ENCODE data around the gene SHCBP1. TPM values are rescaled to one million over a fixed set of nuclear protein-coding genes. Genes with fewer than 3 reads are reported as not detected.

Gene SHCBP1
- total RNA-seq, 3 donors from 2014 or later (not counting 1 experiment from before 2014, with no cell fraction given), result 2.2 to 3.6 (median 3.5) TPM

- Mint-ChIP-seq H3K4me3 (peak overlapping the region; percentile 95), H3K4me1 (peaks cover 18 to 19% of the 10 kb centered on the region in 2 donors), H3K36me3 (no peaks in the 10 kb centered on the region), H3K27me3 (ENCODE audit: low read depth in 2 of 2) (no peaks in the 10 kb centered on the region), H3K27ac (peak overlapping the region; percentile 77 to 89), H3K9me3 (no peaks in the 10 kb centered on the region)
- no peak for DNase-seq
- no peak overlapping the region for H3K27ac ChIP-seq (ENCODE audit: low read length)
- WGBS (ENCODE audit: insufficient coverage), result 96% methylated on average over 7 of the region's 7 CpGs
- peaks cover 9% of the 10 kb centered on the region for H3K4me1 ChIP-seq (ENCODE audit: control insufficient read depth, insufficient read depth, low read length)
- no peak for ATAC-seq
- intact Hi-C loops (cut with micrococcal nuclease), result loop anchor here (2.0 kb wide), 1 partner anchor 67 kb away; the partner anchor contains the start of genes ORC6 and VPS35
- H3K4me3 ChIP-seq (ENCODE audit: low read length), result no peak overlapping the region
- no peak for TF ChIP-seq CTCF (IDR thresholded peaks at IDR 0.05)
- H3K9me3 ChIP-seq (ENCODE audit: control insufficient read depth, insufficient read depth, low read length), result no peaks in the 10 kb centered on the region
- H3K36me3 ChIP-seq (ENCODE audit: control insufficient read depth, insufficient read depth, low read length), result no peaks in the 10 kb centered on the region
- no peaks in the 10 kb centered on the region for H3K27me3 ChIP-seq (ENCODE audit: control insufficient read depth, insufficient read depth, low read length)
These were observed 926 bp upstream of the SHCBP1 start for GRCh38 chr16:46621934-46622676.

GRCh38 chr16:46620266-46621005 is 743 bp downstream of the SHCBP1 start:
- Histone ChIP-seq H3K9me3 (ENCODE audit: control insufficient read depth, insufficient read depth, low read length) (no peaks in the 10 kb centered on the region), H3K27me3 (ENCODE audit: control insufficient read depth, insufficient read depth, low read length) (no peaks in the 10 kb centered on the region), H3K4me3 (ENCODE audit: low read length) (peak overlapping the region; percentile 41), H3K36me3 (ENCODE audit: control insufficient read depth, insufficient read depth, low read length) (no peaks in the 10 kb centered on the region), H3K4me1 (ENCODE audit: control insufficient read depth, insufficient read depth, low read length) (peaks cover 9% of the 10 kb centered on the region), H3K27ac (ENCODE audit: low read length) (no peak overlapping the region)
- Mint-ChIP-seq H3K9me3 (no peaks in the 10 kb centered on the region), H3K36me3 (no peaks in the 10 kb centered on the region), H3K27me3 (ENCODE audit: low read depth in 2 of 2) (no peaks in the 10 kb centered on the region), H3K4me3 (peak overlapping the region; percentile 95), H3K4me1 (peaks cover 18 to 27% of the 10 kb centered on the region in 2 donors), H3K27ac (peak overlapping the region; percentile 21 to 89)
- intact Hi-C loops (cut with micrococcal nuclease), result loop anchor here (2.0 kb wide), 1 partner anchor 68 kb away; the partner anchor contains the start of genes ORC6 and VPS35
- DNase-seq (peak in 1 of 2 donors; percentile 7), ATAC-seq (no peak)
- 0% methylated on average over 9 of the region's 11 CpGs for WGBS (ENCODE audit: insufficient coverage)
- no peak for TF ChIP-seq CTCF (IDR thresholded peaks at IDR 0.05)

GRCh38 chr16:46618516-46618915 is 2.7 kb downstream of the SHCBP1 start:
- Histone ChIP-seq H3K36me3 (ENCODE audit: control insufficient read depth, insufficient read depth, low read length) (no peaks in the 10 kb centered on the region), H3K27ac (ENCODE audit: low read length) (no peak overlapping the region), H3K4me1 (ENCODE audit: control insufficient read depth, insufficient read depth, low read length) (peaks cover 9% of the 10 kb centered on the region), H3K9me3 (ENCODE audit: control insufficient read depth, insufficient read depth, low read length) (no peaks in the 10 kb centered on the region), H3K4me3 (ENCODE audit: low read length) (no peak overlapping the region), H3K27me3 (ENCODE audit: control insufficient read depth, insufficient read depth, low read length) (no peaks in the 10 kb centered on the region)
- Mint-ChIP-seq H3K9me3 (no peaks in the 10 kb centered on the region), H3K27ac (no peak overlapping the region), H3K36me3 (no peaks in the 10 kb centered on the region), H3K27me3 (ENCODE audit: low read depth in 2 of 2) (no peaks in the 10 kb centered on the region), H3K4me3 (no peak overlapping the region), H3K4me1 (peaks cover 18 to 27% of the 10 kb centered on the region in 2 donors)
- DNase-seq (no peak), ATAC-seq (no peak)
- WGBS (ENCODE audit: insufficient coverage), result 76% methylated on average over 3 of the region's 4 CpGs
- TF ChIP-seq CTCF (IDR thresholded peaks at IDR 0.05), result no peak
- intact Hi-C loops (cut with micrococcal nuclease), result no loop called here

Measured in natural killer cell (primary cell).